ENCODE data around the gene VENTX.

Gene VENTX

GRCh38 chr10:133202778-133203651 is 34.6 kb upstream of the VENTX start:
- no peak for DNase-seq

GRCh38 chr10:133203652-133204195 is 33.9 kb upstream of the VENTX start:
- no peak for DNase-seq

GRCh38 chr10:133204226-133205015 is 33.2 kb upstream of the VENTX start:
- no peak for DNase-seq

GRCh38 chr10:133205146-133205545 is 32.5 kb upstream of the VENTX start:
- DNase-seq: no peak

- no peak for DNase-seq
Measured at GRCh38 chr10:133206356-133207040, 31.2 kb upstream of the VENTX start.

GRCh38 chr10:133207041-133207600 is 30.5 kb upstream of the VENTX start:
- DNase-seq: no peak

GRCh38 chr10:133207627-133208026 is 30.0 kb upstream of the VENTX start:
- no peak for DNase-seq

GRCh38 chr10:133208466-133208865 is 29.2 kb upstream of the VENTX start:
- no peak for DNase-seq

- DNase-seq: no peak
Measured at GRCh38 chr10:133209117-133209516, 28.5 kb upstream of the VENTX start.

GRCh38 chr10:133209641-133210040 is 28.0 kb upstream of the VENTX start:
- no peak for DNase-seq

GRCh38 chr10:133210398-133211140 is 27.1 kb upstream of the VENTX start:
- DNase-seq: no peak

- DNase-seq: no peak
Measured at GRCh38 chr10:133211141-133211830, 26.4 kb upstream of the VENTX start.

- DNase-seq: no peak
Measured at GRCh38 chr10:133211959-133212852, 25.4 kb upstream of the VENTX start.

GRCh38 chr10:133212853-133213494 is 24.7 kb upstream of the VENTX start:
- no peak for DNase-seq

- no peak for DNase-seq
Measured at GRCh38 chr10:133213641-133214467, 23.8 kb upstream of the VENTX start.

GRCh38 chr10:133214468-133215410 is 22.9 kb upstream of the VENTX start:
- DNase-seq: no peak

GRCh38 chr10:133215586-133215985 is 22.1 kb upstream of the VENTX start:
- no peak for DNase-seq

- no peak for DNase-seq
Measured at GRCh38 chr10:133216776-133217175, 20.9 kb upstream of the VENTX start.
